K562 treated with DMSO at 1 percent for 4 hours (cell line): Measurements from ENCODE around the gene TRMT1. TPM values are rescaled to one million over a fixed set of nuclear protein-coding genes. Genes with fewer than 3 reads are reported as not detected.

Experiments used
- total RNA-seq: library from RNA; unstranded; fragments of 300-600 nt; gene quantifications from 2 replicates; pipeline ENCODE4 v1.2.3, GENCODE V29; 2022; ENCODE audit not compliant: insufficient read depth

TRMT1 gene
- 32.7 and 35.8 TPM in 2 replicates for total RNA-seq

GRCh38 chr19:13116282-13117175, at the start of gene TRMT1:
TRMT1 (minus strand) TSS chr19:13116740; CDS start chr19:13116399, 341 bp downstream.

GRCh38 chr19:13150187-13150930, 33.8 kb upstream of the TRMT1 start, which contains the start of the genes IER2 and STX10:
IER2 (plus strand) TSS chr19:13150411; CDS start chr19:13153187, 2,776 bp downstream.
STX10 (minus strand) TSS chr19:13150375; CDS start chr19:13150173, 202 bp downstream.

DNA sequence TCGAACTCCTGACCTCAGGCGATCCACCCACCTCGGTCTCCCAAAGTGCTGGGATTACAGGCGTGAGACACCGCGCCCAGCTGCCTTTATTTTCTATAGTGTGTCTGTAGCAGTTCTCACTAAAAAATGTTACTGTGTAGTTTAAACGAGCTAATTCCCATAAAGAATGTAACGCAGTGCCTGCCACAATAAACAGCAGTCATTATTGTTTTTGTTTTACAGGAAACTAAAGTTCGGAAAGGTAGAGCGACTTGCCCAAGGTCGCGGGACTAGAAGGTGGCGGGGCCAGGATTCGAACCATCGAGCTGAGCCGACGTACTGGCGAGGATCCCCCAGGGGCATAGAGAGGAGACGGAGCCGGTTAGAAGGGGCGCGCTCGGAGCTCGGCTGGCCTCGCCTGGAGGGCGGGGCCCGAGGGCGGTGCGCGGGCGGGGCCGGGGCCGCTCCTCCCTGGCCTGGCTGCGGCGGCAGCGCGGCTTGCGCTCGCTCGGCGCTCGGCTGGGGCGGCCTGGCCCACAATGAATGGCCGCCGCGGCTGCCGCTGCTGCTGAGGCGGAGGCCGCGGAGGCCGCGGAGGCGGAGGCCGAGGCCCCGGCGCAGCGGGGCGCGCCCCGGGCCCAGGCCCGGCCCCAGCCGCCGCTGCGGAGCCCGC, 1.4 kb upstream of the TRMT1 start, which contains the start of gene NACC1:
TSS of gene NACC1 (plus strand) at position 493 of the 652 bp plus-strand sequence. CDS start 16,944 bp downstream, outside the sequence.

DNA sequence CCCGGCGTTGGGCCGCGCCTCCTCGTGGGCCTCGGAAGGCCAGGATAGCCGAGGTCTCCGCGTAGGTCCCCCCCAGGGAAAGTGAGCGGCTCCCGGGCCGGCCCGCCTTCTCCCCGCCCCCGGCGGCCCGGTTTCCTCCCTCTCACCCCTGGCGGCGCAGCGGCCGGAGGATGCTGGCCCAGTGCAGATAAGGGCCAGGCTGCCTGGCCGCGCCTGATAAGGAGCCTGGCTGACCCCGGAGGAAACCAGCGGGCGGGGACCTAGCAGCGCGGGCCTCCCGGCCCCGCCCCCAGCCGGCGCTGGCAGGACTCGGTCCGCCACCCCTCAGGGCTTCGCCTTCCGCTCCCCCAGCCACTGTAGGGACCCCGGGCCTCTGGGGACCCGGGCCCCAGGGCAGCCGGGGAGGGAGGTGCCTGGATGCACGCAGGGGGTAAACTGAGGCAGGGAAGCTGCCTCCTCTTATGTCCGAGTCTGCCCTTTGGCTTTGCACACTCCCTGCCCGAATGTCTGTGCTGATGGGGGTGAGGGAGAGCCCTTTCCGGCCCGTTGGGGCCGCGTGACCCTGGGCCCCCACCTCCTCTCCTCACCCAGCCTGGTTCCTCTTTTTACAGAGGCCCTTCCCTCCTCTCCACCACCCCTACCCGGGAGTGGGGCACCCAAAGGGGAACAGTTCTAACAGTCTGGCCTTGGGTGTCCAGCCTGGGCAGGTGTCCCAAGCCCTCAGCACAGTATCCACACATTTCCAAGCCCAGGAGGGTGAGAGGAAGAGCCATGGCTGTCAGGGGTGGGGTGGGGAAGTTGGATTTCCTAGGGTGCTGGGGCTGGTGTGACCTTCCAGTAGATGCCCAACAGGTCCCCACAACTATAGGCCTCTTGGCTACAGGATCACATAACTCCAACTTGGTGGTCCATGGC, 13.6 kb downstream of the TRMT1 start, which contains the start of gene LYL1:
TSS of gene LYL1 (minus strand) at position 193 of the 915 bp plus-strand sequence. CDS start 1,687 bp downstream, outside the sequence.

Other genes with a start within 250 kb of the TRMT1 start
- gene DNASE2, start 235.3 kb downstream of the TRMT1 start, total RNA-seq = 145 and 148 TPM in 2 replicates
- 30.8 and 50.0 TPM in 2 replicates for gene KLF1, start 229.5 kb downstream of the TRMT1 start, total RNA-seq
- gene GCDH, start 225.6 kb downstream of the TRMT1 start, total RNA-seq = 10.2 and 12.5 TPM in 2 replicates
- gene SYCE2, start 197.4 kb downstream of the TRMT1 start, total RNA-seq = 1.4 and 2.5 TPM in 2 replicates
- 105 and 107 TPM in 2 replicates for gene FARSA, start 183.0 kb downstream of the TRMT1 start, total RNA-seq
- 624 and 631 TPM in 2 replicates for gene CALR, start 178.1 kb downstream of the TRMT1 start, total RNA-seq
- gene RAD23A, start 170.9 kb downstream of the TRMT1 start, total RNA-seq = 148 and 165 TPM in 2 replicates
- 32.9 and 34.3 TPM in 2 replicates for gene GADD45GIP1, start 159.5 kb downstream of the TRMT1 start, total RNA-seq
- 0.71 TPM in 1 of 2 replicates, not detected in the other for gene DAND5, start 147.2 kb downstream of the TRMT1 start, total RNA-seq
- 7.7 and 11.9 TPM in 2 replicates for gene NFIX, start 121.3 kb downstream of the TRMT1 start, total RNA-seq
- gene LYL1, start 13.9 kb downstream of the TRMT1 start, total RNA-seq = 206 and 223 TPM in 2 replicates
- gene NACC1, start 1.5 kb upstream of the TRMT1 start, total RNA-seq = 26.6 and 46.2 TPM in 2 replicates
- 111 and 121 TPM in 2 replicates for gene STX10, start 33.6 kb upstream of the TRMT1 start, total RNA-seq
- 165 and 176 TPM in 2 replicates for gene IER2, start 33.7 kb upstream of the TRMT1 start, total RNA-seq